Measurements from ENCODE around the gene PIP4K2C. TPM values are rescaled to one million over a fixed set of nuclear protein-coding genes. Genes with fewer than 3 reads are reported as not detected.
A peak's percentile ranks its signal among the peaks of the same experiment; 100 is the strongest.

Gene PIP4K2C
- total RNA-seq, 4 donors from 2014 or later: 38.4 to 308 (median 45.8) TPM

GRCh38 chr12:57629897-57630471 lies 39.0 kb downstream of the PIP4K2C start:
- H3K4me3 ChIP-seq: no peak overlapping the region
- intact Hi-C loops (cut with DNase I; ENCODE audit: low total_unique reads) (no loop called here), in situ Hi-C loops (cut with MboI; ENCODE audit: low pct_ligation_motif_present in 1 of 4, low pct_unique_long_range_greater_than_20kb in 1 of 4, low sequenced_read_pairs in 3 of 4) (loop anchor here in 2 of 4 donors (5.0 to 10.0 kb wide), 3 partner anchors 48 to 163 kb away; no protein-coding TSS in a partner anchor)
- DNase-seq: no peak
- 71% methylated on average over 5 of the region's 5 CpGs; no CpG with 5 or more reads in 1 of the 2 donors for WGBS, 2 donors (ENCODE audit: low coverage in 1 of 2)
- TF ChIP-seq POLR2AphosphoS5 (IDR thresholded peaks at IDR 0.05): no peak
- no peak for TF ChIP-seq CTCF (IDR thresholded peaks at IDR 0.05)
- no peak for TF ChIP-seq POLR2A (IDR thresholded peaks at IDR 0.05)
- no peak for TF ChIP-seq EP300 (IDR thresholded peaks at IDR 0.05; ENCODE audit: low read depth)
- no peaks in the 10 kb centered on the region for H3K9me3 ChIP-seq
- H3K4me1 ChIP-seq: peaks cover 10 to 26% (median 16%) of the 10 kb centered on the region in 4 donors
- H3K27me3 ChIP-seq: peaks cover 95% of the 10 kb centered on the region
- no peaks in the 10 kb centered on the region for H3K36me3 ChIP-seq
- H3K27ac ChIP-seq: no peak overlapping the region

- Histone ChIP-seq H3K27ac (no peak overlapping the region), H3K9me3 (no peaks in the 10 kb centered on the region), H3K4me3 (no peak overlapping the region), H3K36me3 (no peaks in the 10 kb centered on the region), H3K4me1 (peaks cover 10 to 26% (median 16%) of the 10 kb centered on the region in 4 donors), H3K27me3 (peaks cover 94% of the 10 kb centered on the region)
- no peak for DNase-seq
- 60 to 100% methylated on average over 1 to 4 of the region's 6 CpGs for WGBS, 2 donors (ENCODE audit: low coverage in 1 of 2)
- in situ Hi-C loops (cut with MboI; ENCODE audit: low pct_ligation_motif_present in 1 of 4, low pct_unique_long_range_greater_than_20kb in 1 of 4, low sequenced_read_pairs in 3 of 4) (no loop called here), intact Hi-C loops (cut with DNase I; ENCODE audit: low total_unique reads) (no loop called here)
- TF ChIP-seq POLR2A (IDR thresholded peaks at IDR 0.05): no peak
- TF ChIP-seq POLR2AphosphoS5 (IDR thresholded peaks at IDR 0.05): no peak
- TF ChIP-seq EP300 (IDR thresholded peaks at IDR 0.05; ENCODE audit: low read depth): no peak
- TF ChIP-seq CTCF (IDR thresholded peaks at IDR 0.05): no peak
Measured at GRCh38 chr12:57630891-57631433, 40.0 kb downstream of the PIP4K2C start.

- TF ChIP-seq EP300 (IDR thresholded peaks at IDR 0.05; ENCODE audit: low read depth): no peak
- TF ChIP-seq CTCF (IDR thresholded peaks at IDR 0.05): no peak
- no peak for TF ChIP-seq POLR2A (IDR thresholded peaks at IDR 0.05)
- no peak for TF ChIP-seq POLR2AphosphoS5 (IDR thresholded peaks at IDR 0.05)
- Histone ChIP-seq H3K9me3 (no peaks in the 10 kb centered on the region), H3K27me3 (peaks cover 92% of the 10 kb centered on the region), H3K4me1 (peaks cover 10 to 26% (median 16%) of the 10 kb centered on the region in 4 donors), H3K36me3 (no peaks in the 10 kb centered on the region), H3K27ac (no peak overlapping the region), H3K4me3 (peak overlapping the region in 2 of 4 donors; percentile 9 to 62)
- intact Hi-C loops (cut with DNase I; ENCODE audit: low total_unique reads) (no loop called here), in situ Hi-C loops (cut with MboI; ENCODE audit: low pct_ligation_motif_present in 1 of 4, low pct_unique_long_range_greater_than_20kb in 1 of 4, low sequenced_read_pairs in 3 of 4) (no loop called here)
- 21% methylated on average over 26 of the region's 26 CpGs; no CpG with 5 or more reads in 1 of the 2 donors for WGBS, 2 donors (ENCODE audit: low coverage in 1 of 2)
- no peak for DNase-seq
Measured at GRCh38 chr12:57631566-57632072, 40.6 kb downstream of the PIP4K2C start.

- no peak for DNase-seq
- no peak for TF ChIP-seq CTCF (IDR thresholded peaks at IDR 0.05)
- TF ChIP-seq POLR2A (IDR thresholded peaks at IDR 0.05): no peak
- TF ChIP-seq EP300 (IDR thresholded peaks at IDR 0.05; ENCODE audit: low read depth): no peak
- TF ChIP-seq POLR2AphosphoS5 (IDR thresholded peaks at IDR 0.05): no peak
- in situ Hi-C loops (cut with MboI; ENCODE audit: low pct_ligation_motif_present in 1 of 4, low pct_unique_long_range_greater_than_20kb in 1 of 4, low sequenced_read_pairs in 3 of 4): no loop called here
- 4% methylated on average over 54 of the region's 67 CpGs; no CpG with 5 or more reads in 1 of the 2 donors for WGBS, 2 donors (ENCODE audit: low coverage in 1 of 2)
- peaks cover 10 to 26% (median 16%) of the 10 kb centered on the region in 4 donors for H3K4me1 ChIP-seq
- no peaks in the 10 kb centered on the region for H3K9me3 ChIP-seq
- peaks cover 91% of the 10 kb centered on the region for H3K27me3 ChIP-seq
- intact Hi-C loops (cut with DNase I; ENCODE audit: low total_unique reads): no loop called here
- no peaks in the 10 kb centered on the region for H3K36me3 ChIP-seq
- H3K27ac ChIP-seq: no peak overlapping the region
- H3K4me3 ChIP-seq: peak overlapping the region; percentile 9 to 62 (median 46)
Measured at GRCh38 chr12:57632073-57632957, 41.3 kb downstream of the PIP4K2C start.
